VCaP (cell line): ENCODE results near the gene ANKRD62.

ENCODE experiments used
- H3K27ac ChIP-seq: fragments of 450-650 bp; 2 replicates; pipeline ENCODE4 v1.5.1; 2017
- CTCF ChIP-seq: fragments of 450-650 bp; conservative IDR thresholded peaks from 2 replicates; pipeline ENCODE4 v1.5.1; 2017; ENCODE audit warnings: mild to moderate bottlenecking, moderate library complexity

The ANKRD62 gene

GRCh38 chr18:12154361-12154760 is 60.7 kb downstream of the ANKRD62 start:
- no peak overlapping the region for H3K27ac ChIP-seq
- TF ChIP-seq CTCF, result no peak

GRCh38 chr18:12155996-12156395 is 62.4 kb downstream of the ANKRD62 start:
- no peak for TF ChIP-seq CTCF
- no peak overlapping the region for H3K27ac ChIP-seq

- no peak for TF ChIP-seq CTCF
- no peak overlapping the region for H3K27ac ChIP-seq
These were observed 65.8 kb downstream of the ANKRD62 start for GRCh38 chr18:12159446-12159845.

- no peak for TF ChIP-seq CTCF
- H3K27ac ChIP-seq, result no peak overlapping the region
These were observed 69.1 kb downstream of the ANKRD62 start for GRCh38 chr18:12162786-12163185.

- TF ChIP-seq CTCF, result no peak
- H3K27ac ChIP-seq, result no peak overlapping the region
These were observed 71.6 kb downstream of the ANKRD62 start for GRCh38 chr18:12165038-12165768.
